ENCODE results near the gene NFIL3. TPM values are rescaled to one million over a fixed set of nuclear protein-coding genes. Genes with fewer than 3 reads are reported as not detected.

The NFIL3 gene
- total RNA-seq, 4 donors from 2014 or later, result 16.6 to 116 (median 27.9) TPM

DNA sequence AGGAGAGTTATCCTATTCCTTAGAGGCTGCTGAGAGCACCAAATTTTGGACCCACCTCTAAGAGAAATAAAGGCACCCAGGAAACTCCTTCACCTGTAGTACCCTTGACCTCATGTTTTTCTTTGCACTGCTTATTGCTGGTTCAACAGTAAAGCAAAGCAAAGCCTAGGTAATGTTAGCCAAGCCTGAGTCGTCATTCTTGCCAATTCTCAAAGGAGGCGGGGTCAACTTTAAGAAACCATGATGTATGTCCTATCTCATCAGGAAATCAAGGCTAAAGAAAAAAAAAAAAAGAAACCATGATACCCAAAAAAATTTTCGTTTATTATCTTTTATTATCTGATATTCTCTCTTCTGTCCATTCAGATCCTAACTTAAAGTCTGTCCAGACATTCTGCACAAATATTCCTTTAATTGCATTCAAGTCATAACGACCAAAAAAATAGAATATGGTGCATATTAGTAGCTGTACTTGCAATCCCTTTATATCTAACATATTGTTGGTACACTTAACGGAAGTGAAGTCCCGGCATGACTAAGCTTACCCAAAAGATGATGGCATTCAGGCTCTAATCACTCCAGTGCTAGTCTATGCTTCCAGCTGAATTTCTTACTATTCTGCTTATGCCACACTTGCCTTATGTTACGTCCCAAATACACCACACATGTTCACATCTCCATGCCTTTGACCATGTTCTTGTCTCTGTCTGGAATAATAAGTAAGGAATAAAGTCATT is 63.7 kb downstream of the NFIL3 start:
- no peaks in the 10 kb centered on the region for H3K9me3 ChIP-seq
- WGBS, result 74% methylated on average over 7 of the region's 7 CpGs
- intact Hi-C loops (cut with DNase I), result loop anchor here (5.0 kb wide), 3 partner anchors 62 to 263 kb away; partner anchors contain the start of gene NFIL3
- H3K36me3 ChIP-seq, result peaks cover 0 to 22% (median 12%) of the 10 kb centered on the region in 4 donors
- H3K4me1 ChIP-seq, result peaks cover 14 to 40% (median 32%) of the 10 kb centered on the region in 4 donors
- peak overlapping the region; percentile 77 to 99 (median 98) for H3K4me3 ChIP-seq
- H3K27ac ChIP-seq (replicated peaks in 1 of 4), result peak overlapping the region in 1 of 4 donors; percentile 95
- DNase-seq (ENCODE audit: extremely low spot score), result no peak
- no peak for TF ChIP-seq POLR2AphosphoS5 (IDR thresholded peaks at IDR 0.05)
- TF ChIP-seq, protein P1, sequence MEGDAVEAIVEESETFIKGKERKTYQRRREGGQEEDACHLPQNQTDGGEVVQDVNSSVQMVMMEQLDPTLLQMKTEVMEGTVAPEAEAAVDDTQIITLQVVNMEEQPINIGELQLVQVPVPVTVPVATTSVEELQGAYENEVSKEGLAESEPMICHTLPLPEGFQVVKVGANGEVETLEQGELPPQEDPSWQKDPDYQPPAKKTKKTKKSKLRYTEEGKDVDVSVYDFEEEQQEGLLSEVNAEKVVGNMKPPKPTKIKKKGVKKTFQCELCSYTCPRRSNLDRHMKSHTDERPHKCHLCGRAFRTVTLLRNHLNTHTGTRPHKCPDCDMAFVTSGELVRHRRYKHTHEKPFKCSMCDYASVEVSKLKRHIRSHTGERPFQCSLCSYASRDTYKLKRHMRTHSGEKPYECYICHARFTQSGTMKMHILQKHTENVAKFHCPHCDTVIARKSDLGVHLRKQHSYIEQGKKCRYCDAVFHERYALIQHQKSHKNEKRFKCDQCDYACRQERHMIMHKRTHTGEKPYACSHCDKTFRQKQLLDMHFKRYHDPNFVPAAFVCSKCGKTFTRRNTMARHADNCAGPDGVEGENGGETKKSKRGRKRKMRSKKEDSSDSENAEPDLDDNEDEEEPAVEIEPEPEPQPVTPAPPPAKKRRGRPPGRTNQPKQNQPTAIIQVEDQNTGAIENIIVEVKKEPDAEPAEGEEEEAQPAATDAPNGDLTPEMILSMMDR (IDR thresholded peaks at IDR 0.05), result no peak
- no peak for TF ChIP-seq POLR2A (IDR thresholded peaks at IDR 0.05; ENCODE audit: low read depth)
- no peak for TF ChIP-seq EP300 (IDR thresholded peaks at IDR 0.05)
- H3K27me3 ChIP-seq, result no peaks in the 10 kb centered on the region

DNA sequence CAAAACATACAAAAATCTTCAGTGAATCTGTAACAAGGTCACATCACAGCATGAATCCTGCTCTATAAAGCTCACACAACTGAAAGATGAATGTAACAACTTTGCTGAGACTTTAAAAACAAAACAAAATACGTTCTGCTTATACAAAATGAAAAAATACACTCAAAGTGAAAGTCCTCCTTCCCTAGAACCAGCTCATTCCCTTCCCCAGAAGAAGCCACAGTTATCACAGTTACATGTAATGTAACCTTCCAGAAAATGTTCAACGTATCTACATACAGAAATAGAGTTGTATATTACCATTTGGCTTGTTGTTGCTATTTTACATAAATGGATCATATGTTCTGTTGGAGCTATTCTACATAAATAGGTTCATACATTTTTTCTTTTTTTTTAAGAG is 64.5 kb downstream of the NFIL3 start:
- Histone ChIP-seq H3K27me3 (no peaks in the 10 kb centered on the region), H3K4me1 (peaks cover 14 to 40% (median 32%) of the 10 kb centered on the region in 4 donors), H3K9me3 (no peaks in the 10 kb centered on the region), H3K4me3 (no peak overlapping the region), H3K27ac (replicated peaks in 1 of 4) (no peak overlapping the region), H3K36me3 (peaks cover 0 to 29% (median 13%) of the 10 kb centered on the region in 4 donors)
- TF ChIP-seq, protein P1 (IDR thresholded peaks at IDR 0.05), result no peak
- TF ChIP-seq EP300 (IDR thresholded peaks at IDR 0.05) (no peak), POLR2AphosphoS5 (IDR thresholded peaks at IDR 0.05) (no peak), POLR2A (IDR thresholded peaks at IDR 0.05; ENCODE audit: low read depth) (no peak)
- WGBS, result 74% methylated on average over 2 of the region's 2 CpGs
- no peak for DNase-seq (ENCODE audit: extremely low spot score)
- intact Hi-C loops (cut with DNase I), result no loop called here

Other genes starting within 250 kb of the NFIL3 start
- 10 to 100 TPM; 17.7 to 29.9 (median 22.3) TPM for gene AUH, start 61.9 kb downstream of the NFIL3 start, total RNA-seq

All from esophagus muscularis mucosa (tissue), 4 donors.